GM19023 (cell line): ENCODE measurements around the gene UBE4B.
A peak's percentile ranks its signal among the peaks of the same experiment; 100 is the strongest.
"Not testable (repeated sequence)": the region's sequence is repeated elsewhere in the genome, so short reads cannot be mapped to it uniquely, and the experiment has no call there.

Experiments
- ATAC-seq: cut with Tn5 transposase; IDR thresholded peaks from one replicate; pipeline ENCODE4 v1.9.1; 2021; ENCODE audit warnings: mild to moderate bottlenecking, moderate library complexity; ENCODE audit not compliant: unreplicated experiment

Gene UBE4B

DNA sequence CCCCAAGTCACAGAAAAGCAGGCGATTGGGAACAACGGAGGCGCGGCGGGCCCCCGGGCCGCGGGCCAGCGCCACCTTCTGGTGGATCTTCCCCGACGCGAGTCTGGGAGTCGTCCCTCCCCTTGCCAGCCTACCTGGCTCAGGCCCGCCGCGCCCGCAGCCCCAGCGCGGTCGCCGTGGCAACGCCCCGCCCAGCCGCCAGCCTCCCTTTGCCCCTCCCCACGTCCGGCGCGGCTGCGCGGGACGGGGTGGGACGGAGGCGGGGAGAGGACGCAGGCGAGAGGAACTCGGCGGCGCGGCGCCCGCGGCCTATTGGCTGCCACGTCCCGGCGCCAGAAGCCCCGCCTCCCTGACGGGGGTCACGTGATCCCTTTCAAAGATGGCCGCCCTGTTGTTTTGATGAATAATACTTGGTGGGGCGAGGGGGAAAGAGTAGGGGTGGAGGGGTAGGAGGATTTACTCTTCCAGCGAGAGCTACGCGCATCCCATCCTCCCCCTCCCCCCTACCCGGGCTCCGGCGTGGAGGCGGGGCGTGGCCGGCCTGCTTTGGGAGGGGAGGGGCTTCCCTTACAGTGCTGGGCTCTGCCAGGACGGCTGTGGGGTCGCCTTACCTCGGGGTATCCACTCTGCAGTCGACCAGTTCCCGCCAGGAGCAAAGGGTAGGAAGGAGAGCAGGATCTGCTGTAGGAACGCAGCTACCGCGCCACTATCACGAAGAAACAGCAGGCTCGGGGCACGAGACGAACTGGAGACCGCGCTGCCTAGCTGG lies at the start of gene UBE4B:
Gene UBE4B, plus strand, starts transcription at position 369 of the 769 bp plus-strand sequence. CDS start 713 bp downstream, outside the sequence.
- ATAC-seq, result peak; percentile 94

DNA sequence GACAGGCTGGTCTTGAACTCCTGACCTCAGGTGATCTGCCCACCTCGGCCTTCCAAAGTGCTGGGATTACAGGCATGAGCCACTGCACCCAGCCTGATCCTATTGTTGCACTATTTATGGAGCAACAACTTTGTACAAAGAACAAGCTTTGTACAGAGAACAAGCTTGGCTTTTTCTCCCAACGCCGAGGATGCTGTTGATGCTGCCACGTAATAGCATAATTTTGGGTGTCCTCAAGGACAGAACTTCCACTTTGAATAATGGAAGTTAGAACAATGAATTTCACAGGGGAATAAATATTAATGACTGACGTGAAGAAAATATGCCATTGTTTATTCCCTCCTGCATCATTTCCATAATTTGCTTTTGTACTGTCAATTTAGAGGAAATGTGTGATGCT lies 48.5 kb upstream of the UBE4B start:
- ATAC-seq, result no peak

DNA sequence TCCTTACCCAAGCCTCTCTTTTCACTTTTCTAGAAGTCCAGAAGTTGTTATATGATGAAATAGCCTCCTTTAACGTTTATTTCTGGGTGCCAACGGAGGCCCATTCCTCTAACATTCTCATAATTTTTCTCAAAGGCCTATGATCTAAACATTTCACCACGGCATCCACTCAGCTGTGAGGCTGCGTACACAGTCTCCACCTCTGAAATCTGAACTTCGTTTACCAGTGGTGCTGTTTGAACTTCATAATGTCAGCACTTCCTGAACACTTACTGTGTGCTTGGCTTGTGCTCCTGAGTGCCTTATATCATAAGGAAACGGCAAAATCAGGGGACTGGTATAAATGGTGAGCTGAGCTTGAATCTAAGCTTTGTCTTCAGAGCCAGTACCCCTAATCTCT lies 47.8 kb upstream of the UBE4B start:
- no peak for ATAC-seq

DNA sequence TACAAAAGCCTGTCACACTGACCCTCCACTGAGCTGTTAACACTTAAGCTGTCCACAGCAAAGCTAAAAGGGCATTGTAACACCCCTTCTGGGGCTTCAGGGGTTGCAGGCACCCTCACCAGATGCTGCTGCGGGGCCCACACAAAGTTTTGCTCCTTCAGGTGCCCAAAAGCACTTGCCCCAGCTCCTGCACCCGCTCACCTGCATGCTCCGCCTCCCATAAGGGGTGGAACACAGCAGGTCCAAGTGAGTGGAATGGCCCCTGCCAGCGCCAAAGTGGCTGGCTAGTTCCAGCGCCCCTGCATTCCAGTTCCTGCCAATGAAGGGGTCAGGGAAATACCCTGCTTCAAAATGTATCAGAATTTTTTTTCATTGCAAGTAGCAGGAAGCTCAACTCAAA lies 43.0 kb upstream of the UBE4B start:
- ATAC-seq, result no peak

GRCh38 chr1:9990944-9991343 lies 41.8 kb upstream of the UBE4B start:
- ATAC-seq, result no peak

GRCh38 chr1:9992910-9993309 lies 39.8 kb upstream of the UBE4B start:
- no peak for ATAC-seq

DNA sequence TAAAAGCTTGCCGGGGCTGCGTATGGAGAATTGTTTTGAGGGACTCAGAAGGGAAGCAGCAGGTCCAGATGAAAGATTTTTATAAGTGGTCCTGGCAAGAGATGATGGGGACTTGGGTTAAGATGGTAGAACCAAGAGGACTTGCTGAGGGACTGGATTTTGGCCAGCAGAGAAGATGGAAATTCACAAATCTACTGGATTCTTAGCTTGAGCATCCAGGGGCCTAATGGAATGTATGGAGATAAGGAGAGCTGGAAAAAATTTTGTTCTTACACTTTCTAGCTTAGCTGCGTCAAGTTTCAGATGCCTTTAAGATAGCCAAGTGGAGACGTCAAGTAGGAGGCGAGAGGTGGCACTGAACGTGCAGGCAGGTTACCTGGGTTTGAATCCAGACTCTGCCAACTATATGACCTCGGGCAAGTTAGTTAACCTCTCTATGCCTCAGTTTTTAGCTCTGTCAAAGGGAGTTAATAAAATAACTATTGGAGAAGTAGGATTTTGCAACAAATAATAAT lies 39.1 kb upstream of the UBE4B start:
- no peak for ATAC-seq

GRCh38 chr1:9996624-9997582 lies 35.9 kb upstream of the UBE4B start, which contains the start of gene RBP7:
RBP7 (plus strand) TSS chr1:9997228; CDS start chr1:9997259, 31 bp downstream.
- no peak for ATAC-seq

DNA sequence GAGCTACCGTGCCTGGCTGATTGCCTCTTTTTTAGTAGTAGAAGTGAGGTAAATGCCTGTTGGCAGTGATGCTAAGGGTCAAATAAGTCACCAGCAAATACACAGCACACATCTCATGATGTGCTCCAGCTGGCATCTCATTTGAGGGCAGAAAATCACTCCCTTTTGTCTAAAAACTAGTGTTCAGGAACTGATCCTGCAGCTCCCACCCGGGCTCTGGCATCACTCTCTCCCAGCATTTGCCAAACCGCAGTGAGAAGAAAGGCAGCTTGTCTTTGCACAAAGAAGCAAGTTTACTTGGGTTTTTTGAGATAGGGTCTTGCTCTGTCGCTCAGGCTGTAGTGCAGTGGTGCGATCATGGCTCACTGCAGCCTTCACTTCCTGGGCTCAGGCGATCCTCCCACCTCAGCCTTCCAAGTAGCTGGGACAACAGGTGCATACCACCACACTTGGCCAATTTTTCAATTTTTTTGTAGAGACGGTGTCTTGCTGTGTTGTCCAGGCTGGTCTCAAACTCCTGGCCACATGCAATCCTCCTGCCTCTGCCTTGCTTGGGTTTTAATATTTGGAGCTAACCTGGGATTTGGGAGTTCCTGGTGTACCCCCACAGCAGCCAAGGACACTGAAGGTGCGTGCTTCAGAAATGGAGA lies 31.6 kb upstream of the UBE4B start:
- ATAC-seq, result no peak

GRCh38 chr1:10005248-10005647 lies 27.5 kb upstream of the UBE4B start:
- ATAC-seq, result not testable (repeated sequence)

- ATAC-seq, result no peak
These were observed 25.6 kb upstream of the UBE4B start for GRCh38 chr1:10007169-10007568.

GRCh38 chr1:10014016-10014415 lies 18.7 kb upstream of the UBE4B start:
- no peak for ATAC-seq

DNA sequence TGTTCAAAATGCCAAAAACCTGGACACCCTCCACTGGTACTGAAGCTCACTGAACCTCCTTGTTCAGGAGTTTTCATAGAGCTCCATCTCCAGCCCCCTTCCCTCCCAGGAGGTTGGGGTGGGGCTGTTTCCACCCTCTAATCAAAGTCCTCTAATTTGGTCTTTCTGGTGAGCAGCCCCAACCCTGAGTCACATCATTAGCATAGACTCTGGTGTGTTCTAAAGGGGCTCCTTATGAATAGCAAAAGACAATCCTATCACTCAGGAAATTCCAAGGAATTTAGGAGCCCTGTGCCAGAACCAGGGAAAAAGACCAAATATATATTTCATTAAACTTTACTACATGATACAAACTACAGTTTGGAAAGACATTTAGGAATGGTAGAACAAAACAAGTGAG lies 13.2 kb upstream of the UBE4B start:
- no peak for ATAC-seq

- ATAC-seq, result no peak
These were observed 12.7 kb upstream of the UBE4B start for GRCh38 chr1:10020086-10020485.

DNA sequence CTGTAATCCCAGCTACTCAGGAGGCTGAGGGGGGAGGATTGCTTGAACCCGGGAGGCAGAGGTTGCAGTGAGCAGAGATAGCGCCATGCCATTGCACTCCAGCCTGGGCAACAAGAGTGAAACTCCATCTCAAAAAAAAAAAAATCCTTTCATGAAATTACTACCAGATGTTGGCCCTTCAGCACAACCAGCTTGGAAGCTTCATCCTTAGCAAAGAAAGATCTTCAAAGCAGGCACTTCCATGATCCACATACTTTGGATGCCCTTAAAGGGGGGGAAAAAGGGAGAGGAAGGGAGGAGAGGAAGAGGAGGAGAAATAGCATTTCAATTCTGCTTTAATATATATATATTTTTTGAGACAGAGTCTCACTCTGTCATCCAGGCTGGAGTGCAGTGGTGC lies 12.1 kb upstream of the UBE4B start:
- ATAC-seq, result not testable (repeated sequence)

DNA sequence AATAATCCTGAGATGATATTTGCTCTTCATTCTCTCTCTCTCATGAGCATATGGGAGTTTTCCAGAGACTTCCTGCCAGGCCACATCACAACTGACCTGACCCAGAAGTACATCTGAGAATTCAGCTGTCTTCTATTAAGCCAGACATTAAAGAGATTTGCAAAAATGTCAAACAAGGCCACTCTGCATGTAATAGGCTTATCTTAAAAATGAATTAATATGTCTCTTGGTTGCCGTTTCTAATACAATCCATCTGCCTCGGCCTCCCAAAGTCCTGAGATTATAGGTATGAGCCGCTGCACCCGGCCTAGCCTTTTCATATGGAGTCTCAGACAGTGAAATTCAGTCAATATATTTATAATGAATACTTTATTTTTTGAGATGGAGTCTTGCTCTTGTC lies 10.8 kb upstream of the UBE4B start:
- not testable (repeated sequence) for ATAC-seq

GRCh38 chr1:10022656-10023055 lies 10.1 kb upstream of the UBE4B start:
- ATAC-seq, result no peak

GRCh38 chr1:10025354-10025753 lies 7.4 kb upstream of the UBE4B start:
- no peak for ATAC-seq

- no peak for ATAC-seq
These were observed 5.7 kb upstream of the UBE4B start for GRCh38 chr1:10027027-10027426.

- not testable (repeated sequence) for ATAC-seq
These were observed 3.7 kb upstream of the UBE4B start for GRCh38 chr1:10028956-10029500.

GRCh38 chr1:10031461-10031860 lies 1.3 kb upstream of the UBE4B start:
- ATAC-seq, result no peak
